Renal cortical epithelial cell (primary cell): Measurements from ENCODE around the gene ANKRD36C. TPM values are rescaled to one million over a fixed set of nuclear protein-coding genes. Genes with fewer than 3 reads are reported as not detected.
A peak's percentile ranks its signal among the peaks of the same experiment; 100 is the strongest.
"Not testable (repeated sequence)": the region's sequence is repeated elsewhere in the genome, so short reads cannot be mapped to it uniquely, and the experiment has no call there.

Experiments used
- DNase-seq: peaks from one replicate; pipeline ENCODE4 v3.0.0-alpha.2; 2011; ENCODE audit warnings: low read depth
- total RNA-seq: library from RNA; depleted of rRNA; stranded (reverse); fragments of >200 nt; gene quantifications from 2 replicates; pipeline ENCODE4 v1.2.3, GENCODE V29; 2014

The ANKRD36C gene
- total RNA-seq, 1 donor from 2014 or later: 31.7 TPM

DNA sequence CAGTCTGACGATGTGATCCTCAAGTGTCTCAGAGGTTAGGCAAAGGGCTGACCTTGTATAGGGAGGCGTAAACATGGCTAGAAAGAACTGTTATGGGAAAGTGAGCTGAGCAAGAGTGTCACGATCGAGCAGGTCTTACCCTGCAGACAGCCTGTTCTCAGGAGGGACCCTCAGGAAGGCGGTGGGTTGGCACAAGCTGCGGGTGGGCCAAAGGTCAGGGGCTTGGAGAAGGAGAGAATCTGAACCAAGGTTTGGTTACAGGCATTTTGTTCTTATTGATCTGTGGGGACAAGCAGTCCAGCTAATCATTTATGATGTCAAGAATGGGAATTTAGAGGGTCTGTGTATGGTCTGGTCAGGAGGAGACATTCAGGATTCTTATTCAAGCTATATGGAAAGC lies 16.4 kb upstream of the ANKRD36C start:
- not testable (repeated sequence) for DNase-seq

GRCh38 chr2:96006248-96006647 lies 14.6 kb upstream of the ANKRD36C start:
- not testable (repeated sequence) for DNase-seq

- peak; percentile 59 for DNase-seq
Observed at GRCh38 chr2:95992520-95993272, 1.1 kb upstream of the ANKRD36C start.

- not testable (repeated sequence) for DNase-seq
Observed at GRCh38 chr2:95992102-95992501, 478 bp upstream of the ANKRD36C start.

DNA sequence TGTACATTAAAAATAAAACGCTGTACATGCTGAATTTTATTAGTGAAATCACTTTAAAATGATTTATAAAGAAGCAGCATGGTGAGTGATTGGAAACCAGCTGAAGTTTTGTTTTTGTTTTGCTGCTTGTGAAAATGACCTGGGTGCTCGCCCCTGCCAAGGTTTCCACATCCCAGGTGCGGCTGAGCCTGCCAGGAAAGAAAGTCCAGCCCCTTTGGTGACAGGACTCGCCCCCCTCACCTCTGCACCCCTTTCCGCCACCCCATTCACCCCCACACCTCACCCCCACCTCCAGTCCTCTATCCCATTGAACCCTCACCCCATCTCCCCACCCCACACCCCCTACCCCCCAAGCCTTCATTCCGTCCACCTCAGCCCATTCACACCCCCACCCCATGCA lies 740 bp downstream of the ANKRD36C start:
- DNase-seq: not testable (repeated sequence)

DNA sequence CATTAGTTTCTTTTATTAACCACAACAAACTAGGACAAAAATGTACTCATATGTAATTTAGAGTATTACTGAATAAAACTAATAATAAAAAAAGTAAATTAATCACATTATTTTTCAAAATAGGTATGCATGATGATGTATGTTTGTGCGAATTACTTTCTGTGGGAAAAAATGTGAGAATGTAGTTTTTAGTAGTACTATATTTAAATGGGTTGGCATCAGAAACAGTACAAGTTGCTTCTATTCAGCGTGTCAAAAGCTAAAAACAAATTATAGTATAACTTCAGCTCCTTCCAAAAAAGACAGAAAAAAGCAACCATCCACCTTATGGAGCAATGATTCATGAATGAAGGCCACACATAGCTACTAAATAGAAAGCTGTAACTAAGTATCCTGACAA lies 40.0 kb downstream of the ANKRD36C start:
- not testable (repeated sequence) for DNase-seq

GRCh38 chr2:95948039-95948438 lies 43.6 kb downstream of the ANKRD36C start:
- DNase-seq: not testable (repeated sequence)

DNA sequence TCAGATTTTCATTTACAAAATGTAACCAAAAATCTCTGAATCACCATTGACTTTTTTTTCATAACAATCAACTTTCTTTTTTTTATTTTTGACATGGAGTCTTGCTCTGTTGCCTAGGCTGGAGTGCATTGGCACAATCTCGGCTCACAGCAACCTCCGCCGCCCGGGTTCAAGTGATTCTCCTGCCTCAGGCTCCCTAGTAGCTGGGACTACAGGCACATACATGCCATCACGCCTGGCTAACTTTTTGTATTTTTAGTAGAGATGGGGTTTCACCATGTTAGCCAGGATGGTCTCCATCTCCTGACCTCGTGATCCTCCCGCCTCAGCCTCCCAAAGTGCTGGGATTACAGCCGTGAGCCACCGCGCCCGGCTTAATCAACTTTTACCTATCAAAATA lies 51.7 kb downstream of the ANKRD36C start:
- not testable (repeated sequence) for DNase-seq

DNA sequence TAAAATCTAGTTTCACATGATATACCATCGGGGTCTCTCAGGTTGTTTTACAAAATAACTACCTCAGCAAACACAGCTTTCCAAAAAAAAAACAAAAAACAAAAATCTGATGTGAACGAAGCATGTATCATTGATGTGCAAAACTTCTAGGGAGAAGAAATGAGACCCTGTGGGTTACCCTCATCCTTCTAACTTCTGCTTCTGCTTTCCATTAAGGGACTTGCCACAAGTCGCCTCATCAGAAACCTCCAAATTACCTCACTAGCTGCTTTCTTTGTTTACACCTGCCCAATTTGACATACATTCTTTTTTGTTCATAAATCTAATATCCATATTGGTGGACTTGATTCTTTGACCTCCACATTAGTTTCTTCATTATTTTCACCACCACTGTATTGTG lies 60.9 kb downstream of the ANKRD36C start:
- not testable (repeated sequence) for DNase-seq

- DNase-seq: not testable (repeated sequence)
Observed at GRCh38 chr2:95917007-95917406, 74.6 kb downstream of the ANKRD36C start.

GRCh38 chr2:95915131-95915530 lies 76.5 kb downstream of the ANKRD36C start:
- peak; percentile 1 for DNase-seq

- peak; percentile 70 for DNase-seq
Observed at GRCh38 chr2:95911431-95911830, 80.2 kb downstream of the ANKRD36C start.

DNA sequence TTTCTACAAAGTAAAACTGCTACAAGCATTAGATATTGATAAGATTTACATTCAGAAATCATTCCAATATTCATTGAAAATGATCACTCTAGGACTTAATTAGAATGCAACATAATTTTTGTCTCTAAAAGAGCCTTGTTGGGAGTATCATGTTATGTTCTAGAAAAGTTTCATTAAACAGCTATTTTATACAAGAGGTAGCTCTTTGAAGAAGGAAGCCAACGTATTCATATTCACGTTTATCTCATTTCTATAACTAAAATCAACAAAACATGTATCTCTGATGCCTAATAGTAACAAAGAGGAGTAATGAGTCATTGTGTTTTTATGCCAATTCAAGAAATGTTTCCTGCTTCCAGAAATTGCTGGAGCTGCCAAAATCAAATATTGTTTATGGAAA lies 97.2 kb downstream of the ANKRD36C start:
- DNase-seq: not testable (repeated sequence)

- not testable (repeated sequence) for DNase-seq
Observed at GRCh38 chr2:95867929-95868328, 123.7 kb downstream of the ANKRD36C start.

GRCh38 chr2:95867047-95867677 lies 124.5 kb downstream of the ANKRD36C start:
- not testable (repeated sequence) for DNase-seq

GRCh38 chr2:95862121-95862520 lies 129.5 kb downstream of the ANKRD36C start:
- not testable (repeated sequence) for DNase-seq

- no peak for DNase-seq
Observed at GRCh38 chr2:95836151-95836550, 155.5 kb downstream of the ANKRD36C start.

GRCh38 chr2:95834077-95835013 lies 157.3 kb downstream of the ANKRD36C start:
- DNase-seq: not testable (repeated sequence)

DNA sequence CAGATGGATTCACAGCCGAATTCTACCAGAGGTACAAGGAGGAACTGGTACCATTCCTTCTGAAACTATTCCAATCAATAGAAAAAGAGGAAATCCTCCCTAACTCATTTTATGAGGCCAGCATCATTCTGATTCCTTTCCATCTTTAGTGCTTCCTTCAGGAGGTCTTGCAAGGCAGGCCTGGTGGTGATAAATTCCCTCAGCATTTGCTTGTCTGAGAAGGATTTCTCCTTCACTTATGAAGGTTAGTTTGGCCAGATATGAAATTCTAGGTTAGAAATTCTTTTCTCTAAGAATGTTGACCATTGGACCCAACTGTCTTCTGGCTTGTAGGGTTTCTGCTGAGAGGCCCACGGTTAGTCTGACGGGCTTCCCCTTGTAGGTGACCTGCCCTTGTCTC lies 167.4 kb downstream of the ANKRD36C start:
- not testable (repeated sequence) for DNase-seq

DNA sequence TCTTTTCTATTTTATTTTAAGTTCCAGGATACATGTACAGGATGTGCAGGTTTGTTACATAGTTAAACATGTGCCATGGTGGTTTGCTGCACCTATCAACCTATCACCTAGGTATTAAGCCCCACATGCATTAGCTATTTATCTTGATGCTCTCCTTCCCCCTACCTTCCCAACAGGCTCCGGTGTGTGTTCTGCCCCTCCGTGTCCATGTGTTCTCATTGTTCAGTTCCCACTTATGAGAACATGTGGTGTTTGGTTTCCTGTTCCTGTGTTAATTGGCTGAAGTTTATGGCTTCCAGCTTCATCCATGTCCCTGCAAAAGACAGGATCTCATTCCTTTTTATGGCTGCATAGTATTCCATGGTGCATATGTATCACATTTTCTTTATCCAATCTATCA lies 174.1 kb downstream of the ANKRD36C start:
- DNase-seq: not testable (repeated sequence)

- DNase-seq: not testable (repeated sequence)
Observed at GRCh38 chr2:95813311-95813710, 178.3 kb downstream of the ANKRD36C start.

DNA sequence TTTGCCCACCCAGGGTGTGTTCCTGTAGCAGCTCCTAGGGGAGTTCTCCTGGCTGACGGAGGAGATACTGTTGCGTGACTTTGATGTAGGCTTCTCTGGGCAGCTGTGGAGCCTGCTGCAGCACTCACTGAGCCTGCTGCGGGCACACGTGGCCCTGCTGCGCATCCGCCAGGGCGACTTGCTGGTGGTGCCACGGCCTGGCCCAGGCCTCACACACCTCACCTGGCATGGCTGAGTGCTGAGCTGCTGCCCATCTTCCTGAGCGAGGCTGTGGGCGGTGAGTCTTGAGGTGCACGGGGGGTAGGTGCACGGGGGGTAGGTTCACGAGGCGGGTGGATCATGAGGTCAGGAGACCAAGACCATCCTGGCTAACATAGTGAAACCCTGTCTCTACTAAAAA lies 191.7 kb downstream of the ANKRD36C start:
- DNase-seq: no peak
